GM18498 (cell line): ENCODE measurements around the gene RASL10A.

Experiments
- ATAC-seq: cut with Tn5 transposase; IDR thresholded peaks from one replicate; pipeline ENCODE4 v1.9.1; 2021; ENCODE audit warnings: mild to moderate bottlenecking, moderate library complexity; ENCODE audit not compliant: unreplicated experiment

RASL10A gene

GRCh38 chr22:29323641-29324040 lies 8.1 kb upstream of the RASL10A start:
- ATAC-seq = no peak

- ATAC-seq = no peak
These were observed 5.0 kb upstream of the RASL10A start for GRCh38 chr22:29320546-29320945.

- no peak for ATAC-seq
These were observed 3.6 kb upstream of the RASL10A start for GRCh38 chr22:29319072-29319471.

GRCh38 chr22:29317827-29318454 lies 2.4 kb upstream of the RASL10A start:
- ATAC-seq = no peak

- no peak for ATAC-seq
These were observed 788 bp upstream of the RASL10A start for GRCh38 chr22:29316141-29316828.

- ATAC-seq = no peak
These were observed 786 bp downstream of the RASL10A start for GRCh38 chr22:29314537-29315285.

GRCh38 chr22:29313576-29314466 lies 1.7 kb downstream of the RASL10A start:
- ATAC-seq = no peak

GRCh38 chr22:29313126-29313575 lies 2.3 kb downstream of the RASL10A start:
- ATAC-seq = no peak

- ATAC-seq = no peak
These were observed 3.0 kb downstream of the RASL10A start for GRCh38 chr22:29312218-29313125.

- ATAC-seq = no peak
These were observed 3.9 kb downstream of the RASL10A start for GRCh38 chr22:29311464-29312217.

- no peak for ATAC-seq
These were observed 4.6 kb downstream of the RASL10A start for GRCh38 chr22:29310863-29311339.

- no peak for ATAC-seq
These were observed 5.2 kb downstream of the RASL10A start for GRCh38 chr22:29310065-29310862.

- no peak for ATAC-seq
These were observed 6.0 kb downstream of the RASL10A start for GRCh38 chr22:29309332-29310064.

GRCh38 chr22:29308791-29309262 lies 6.7 kb downstream of the RASL10A start:
- no peak for ATAC-seq

- no peak for ATAC-seq
These were observed 7.2 kb downstream of the RASL10A start for GRCh38 chr22:29308148-29308790.

GRCh38 chr22:29307596-29308147 lies 7.8 kb downstream of the RASL10A start:
- ATAC-seq = no peak
